DMS79 treated with DMSO at 0.1 percent for 48 hours (cell line): ENCODE measurements around the gene SUGCT.
"Not testable (repeated sequence)": the region's sequence is repeated elsewhere in the genome, so short reads cannot be mapped to it uniquely, and the experiment has no call there.

Experiments
- DNase-seq: peaks from one replicate; lab custom pipeline; 2025; lab: John Stamatoyannopoulos, UW

SUGCT gene

DNA sequence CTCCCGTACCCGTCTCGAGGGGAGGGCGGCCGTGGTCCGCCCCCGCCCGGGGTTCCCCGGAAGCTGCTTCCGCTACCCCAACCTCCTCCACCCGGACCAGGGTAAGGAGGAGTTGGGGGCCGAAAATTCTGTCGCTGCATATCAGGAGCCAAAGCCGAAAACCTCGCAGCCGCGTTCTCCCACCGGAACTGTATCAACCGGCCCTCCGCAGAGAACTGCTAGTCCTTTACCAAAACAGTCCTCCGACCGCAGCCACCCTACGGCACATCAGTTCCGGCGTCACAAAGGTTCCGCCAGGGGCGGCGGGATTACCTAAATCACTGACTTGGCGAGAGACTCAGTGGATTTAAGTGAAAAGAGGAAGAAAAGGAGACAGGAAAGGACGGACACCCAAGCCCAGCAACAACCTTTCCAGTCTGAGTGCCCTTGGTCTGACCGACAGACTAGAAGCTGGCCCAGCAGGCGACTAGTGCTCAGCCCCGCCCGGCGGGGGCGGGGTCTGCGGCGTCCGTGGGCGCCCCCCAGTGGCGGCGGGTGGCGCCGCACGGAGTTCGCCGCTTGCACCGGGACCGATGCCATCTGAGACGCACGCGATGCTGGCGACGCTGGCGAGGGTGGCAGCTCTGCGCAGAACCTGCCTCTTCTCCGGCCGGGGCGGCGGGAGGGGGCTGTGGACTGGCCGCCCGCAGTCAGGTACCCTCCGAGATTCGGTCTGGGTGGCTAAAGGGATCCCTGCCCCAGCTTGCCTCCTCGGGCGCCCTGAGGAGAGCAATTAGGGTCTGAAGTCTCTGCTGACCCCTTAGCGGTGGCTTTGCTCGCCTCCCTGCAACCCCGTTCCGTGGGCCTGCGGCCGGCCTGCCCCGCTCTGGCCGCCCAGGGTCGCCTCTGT is at the start of gene SUGCT, which contains the start of gene MPLKIP:
Gene SUGCT (plus strand): TSS at position 578 of the 889 bp plus-strand sequence.
Gene MPLKIP (minus strand): TSS at position 195 of the 889 bp plus-strand sequence. CDS start 55 bp downstream, at position 140.
- peak; percentile 91 for DNase-seq

DNA sequence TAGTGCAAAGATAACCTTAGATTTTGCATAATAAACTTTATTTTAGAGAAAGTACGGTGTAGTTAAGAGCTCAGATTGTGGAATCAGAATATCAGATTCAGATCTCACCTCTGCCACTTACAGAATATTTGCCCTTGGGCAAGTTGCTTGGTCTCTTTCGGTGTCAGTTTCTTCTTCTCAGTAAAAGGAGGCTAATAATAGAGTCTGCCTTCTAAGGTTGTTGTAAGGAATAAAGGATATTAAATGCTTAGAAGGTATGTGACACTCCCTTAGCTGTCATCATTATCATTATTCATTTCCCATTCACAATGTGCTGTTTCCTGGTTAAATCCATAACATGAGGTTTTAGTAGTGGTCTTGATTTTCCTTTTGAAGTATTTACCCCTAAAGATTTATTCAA is 42.6 kb upstream of the SUGCT start:
- DNase-seq = no peak

DNA sequence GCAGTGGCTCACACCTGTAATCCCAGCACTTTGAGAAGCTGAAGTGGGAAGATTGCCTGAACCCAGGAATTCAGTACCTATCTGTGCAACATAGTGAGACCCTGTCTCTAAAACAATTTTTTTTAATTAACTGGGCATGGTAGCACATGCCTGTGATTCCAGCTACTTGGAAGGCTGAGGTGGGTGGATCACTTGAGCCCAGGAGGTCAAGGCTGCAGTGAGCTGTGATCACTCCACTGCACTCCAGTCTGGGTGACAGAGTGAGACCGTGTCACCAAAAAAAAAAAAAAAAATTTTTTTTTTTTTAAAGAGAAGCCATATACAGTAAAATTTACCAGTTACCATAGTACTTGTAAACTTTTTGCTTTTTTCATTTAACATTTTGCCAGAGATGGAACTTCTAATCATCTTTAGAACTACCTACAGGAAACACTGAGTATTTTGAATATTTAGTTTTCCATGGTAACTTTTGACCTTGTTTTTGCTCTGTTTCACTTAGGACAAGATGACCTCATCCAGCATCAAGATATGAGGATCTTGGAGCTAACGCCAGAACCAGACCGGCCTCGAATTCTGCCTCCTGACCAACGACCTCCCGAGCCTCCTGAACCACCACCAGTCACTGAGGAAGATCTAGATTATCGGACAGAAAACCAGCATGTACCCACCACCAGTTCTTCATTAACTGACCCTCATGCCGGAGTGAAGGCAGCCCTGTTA is 41.0 kb upstream of the SUGCT start:
- no peak for DNase-seq

DNA sequence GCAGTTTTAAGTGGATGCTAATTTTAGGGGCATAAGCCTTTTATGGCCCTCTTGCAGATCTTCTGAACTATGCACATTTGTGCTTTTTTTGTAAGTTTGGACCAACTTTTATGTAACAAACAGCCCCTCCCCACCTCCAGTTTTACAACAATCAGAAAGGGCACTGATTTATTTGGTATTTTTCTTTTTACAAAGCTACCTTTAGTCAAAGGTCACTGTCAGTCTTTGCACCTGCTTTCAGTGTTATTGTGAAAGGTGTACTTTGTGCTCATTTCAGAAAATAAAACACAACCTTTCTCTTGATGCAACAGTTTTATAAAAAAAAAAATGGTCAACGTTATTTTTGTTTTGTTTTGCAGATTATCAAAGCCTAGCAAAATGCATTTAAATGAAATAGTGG is 39.6 kb upstream of the SUGCT start:
- DNase-seq = no peak

GRCh38 chr7:40095695-40096327 is 39.0 kb upstream of the SUGCT start:
- DNase-seq = no peak

DNA sequence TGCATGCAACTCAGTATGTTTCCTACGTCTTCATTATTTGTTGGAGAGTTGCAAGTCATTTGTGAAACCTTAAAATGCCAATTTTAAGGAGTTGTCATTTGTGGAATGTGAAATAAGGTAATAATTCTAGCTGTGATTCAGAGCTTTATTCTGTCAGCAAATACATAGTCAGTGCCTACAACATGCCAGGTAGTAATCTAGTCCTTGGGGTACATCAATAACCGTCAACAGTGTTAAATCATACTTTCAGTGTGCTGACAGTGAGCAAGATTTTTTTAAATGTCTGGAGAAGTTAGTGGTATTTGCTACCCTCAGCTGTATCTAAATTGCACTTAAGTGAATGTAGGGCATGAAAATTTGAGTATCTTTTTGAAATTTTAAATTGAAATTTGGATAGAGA is 37.1 kb upstream of the SUGCT start:
- DNase-seq = no peak

- DNase-seq = no peak
Measured at GRCh38 chr7:40098810-40099209, 36.0 kb upstream of the SUGCT start.

GRCh38 chr7:40099837-40100236 is 35.0 kb upstream of the SUGCT start:
- no peak for DNase-seq

GRCh38 chr7:40101201-40101600 is 33.6 kb upstream of the SUGCT start:
- DNase-seq = no peak

DNA sequence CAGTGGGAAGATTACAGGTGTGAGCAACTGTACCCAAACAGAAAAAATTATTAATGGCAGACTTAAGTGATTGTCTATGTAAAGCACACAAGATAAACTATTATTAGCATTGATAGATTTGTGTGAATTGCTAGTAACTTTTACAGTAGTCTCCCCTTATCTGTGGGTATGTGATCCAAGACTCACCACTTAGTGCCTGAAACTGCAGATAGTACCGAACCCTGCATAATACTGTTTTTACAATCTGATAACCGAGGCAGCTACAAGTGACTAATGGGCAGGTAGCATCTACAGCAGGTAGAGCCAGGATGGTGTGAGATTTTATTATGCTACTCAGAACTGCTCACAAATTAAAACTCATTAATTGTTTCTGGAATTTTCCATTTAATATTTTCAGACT is 31.9 kb upstream of the SUGCT start:
- DNase-seq = no peak

DNA sequence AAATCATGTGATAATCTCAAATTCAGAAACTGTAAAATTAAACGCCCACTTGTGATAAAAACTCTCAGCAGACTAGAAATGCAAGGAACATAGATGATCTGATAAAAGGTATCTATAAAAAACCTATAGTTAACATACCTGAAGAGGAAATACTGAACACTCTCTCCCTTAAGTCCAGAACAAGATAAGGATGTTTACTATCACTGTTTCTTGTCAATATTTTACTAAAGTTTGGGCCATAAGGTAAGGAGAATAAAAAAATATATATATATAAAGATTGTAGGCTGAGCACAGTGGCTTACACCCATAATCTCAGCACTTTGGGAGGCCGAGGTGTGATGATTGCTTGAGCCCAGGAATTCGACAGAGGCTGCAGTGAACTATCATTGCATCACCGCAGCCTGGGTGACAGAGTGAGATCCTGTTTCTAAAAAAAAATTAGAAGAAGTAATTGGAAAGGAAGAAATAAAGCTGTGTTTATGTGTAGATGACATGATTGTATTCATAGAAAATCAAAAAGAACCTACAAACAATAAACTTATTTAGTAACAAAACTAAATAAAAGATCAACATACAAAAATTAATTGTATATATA is 28.8 kb upstream of the SUGCT start:
- DNase-seq = no peak

DNA sequence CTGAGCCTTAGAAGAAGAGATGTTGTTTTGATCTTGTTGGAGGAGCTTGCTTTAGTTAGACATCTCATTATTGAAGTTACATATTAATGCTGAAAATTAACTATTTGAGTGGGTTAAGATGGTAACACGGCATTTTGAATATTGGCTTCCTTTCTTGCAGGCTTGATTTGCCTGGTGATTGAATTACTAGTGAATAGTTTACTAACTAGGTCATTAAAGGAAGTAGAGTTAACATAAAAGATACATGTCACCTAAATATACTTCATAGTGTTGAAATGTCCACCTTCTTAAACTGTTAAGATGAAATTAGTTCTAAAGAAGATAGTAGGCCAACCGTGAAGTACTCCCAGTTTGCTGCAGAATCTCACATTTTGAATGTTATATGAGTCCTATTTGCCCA is 18.9 kb upstream of the SUGCT start:
- DNase-seq = no peak

- not testable (repeated sequence) for DNase-seq
Measured at GRCh38 chr7:40117199-40117598, 17.6 kb upstream of the SUGCT start.

DNA sequence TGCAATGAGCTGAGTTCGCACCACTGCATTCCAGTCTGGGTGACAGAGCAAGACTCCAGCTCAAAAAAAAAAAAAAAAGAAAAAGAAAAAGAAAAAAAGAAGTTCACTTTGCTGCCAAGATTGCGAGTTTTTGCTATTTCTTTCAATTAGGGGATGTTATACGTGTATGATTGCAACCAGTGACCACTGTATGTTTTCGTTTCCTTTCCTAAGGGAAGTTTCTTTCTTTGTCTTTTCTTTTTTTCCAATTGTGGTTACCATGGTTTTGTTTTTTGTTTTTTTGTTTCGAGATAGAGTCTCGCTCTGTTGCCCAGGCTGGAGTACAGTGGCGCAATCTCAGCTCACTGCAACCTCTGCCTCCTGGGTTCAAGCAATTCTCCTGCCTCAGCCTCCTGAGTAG is 16.6 kb upstream of the SUGCT start:
- not testable (repeated sequence) for DNase-seq

GRCh38 chr7:40120020-40120419 is 14.8 kb upstream of the SUGCT start:
- no peak for DNase-seq

DNA sequence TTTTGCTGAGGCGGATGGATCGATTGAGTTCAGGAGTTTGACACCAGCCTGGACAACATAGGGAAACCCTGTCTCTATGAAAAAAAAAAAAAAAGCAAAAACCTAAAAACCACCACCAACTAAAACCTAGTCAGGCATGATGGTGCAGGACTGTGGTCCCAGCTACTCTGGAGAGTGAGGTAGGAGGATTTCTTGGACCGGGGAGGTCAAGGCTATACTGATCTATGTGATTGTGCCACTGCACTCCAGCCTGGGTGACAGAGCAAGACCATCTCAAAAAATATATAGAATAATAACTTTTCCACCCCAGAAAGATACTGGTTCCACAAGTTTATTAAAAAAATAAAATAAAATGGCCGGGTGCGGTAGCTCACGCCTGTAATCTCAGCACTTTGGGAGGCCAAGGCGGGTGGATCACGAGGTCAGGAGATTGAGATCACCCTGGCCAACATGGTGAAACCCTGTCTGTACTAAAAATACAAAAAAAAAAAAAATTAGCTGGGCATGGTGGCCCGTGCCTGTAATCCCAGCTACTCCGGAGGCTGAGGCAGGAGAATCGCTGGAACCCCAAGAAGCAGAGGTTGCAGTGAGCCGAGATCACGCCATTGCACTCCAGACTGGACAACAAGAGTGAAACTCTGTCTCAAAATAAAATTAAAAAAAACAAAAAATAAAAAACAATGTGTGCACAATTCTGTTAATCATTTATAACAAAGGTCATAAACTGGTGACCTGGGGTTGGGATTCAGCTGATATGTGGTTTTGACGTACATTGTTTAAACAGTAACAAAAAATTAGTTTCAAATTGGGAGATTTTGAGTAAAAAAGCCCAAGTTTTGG is 12.5 kb upstream of the SUGCT start:
- DNase-seq = not testable (repeated sequence)

DNA sequence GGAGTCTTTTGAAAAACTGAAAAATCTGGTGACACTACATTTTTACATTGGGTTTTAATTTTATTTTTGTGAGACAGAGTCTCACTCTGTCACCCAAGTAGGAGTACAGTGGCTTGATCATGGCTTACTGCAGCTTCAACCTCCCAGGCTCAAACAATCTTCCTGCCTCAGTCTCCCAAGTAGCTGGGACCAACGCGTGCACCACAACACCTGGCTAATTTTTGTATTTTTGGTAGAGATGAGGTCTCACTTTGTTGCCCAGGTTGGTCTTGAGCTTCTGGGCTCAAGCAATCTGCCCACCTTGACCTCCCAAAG is 11.9 kb upstream of the SUGCT start:
- DNase-seq = no peak

GRCh38 chr7:40133561-40134427 is 1.0 kb upstream of the SUGCT start:
- DNase-seq = peak; percentile 10

- no peak for DNase-seq
Measured at GRCh38 chr7:40135317-40135610, 459 bp downstream of the SUGCT start.

- no peak for DNase-seq
Measured at GRCh38 chr7:40137563-40137962, 2.8 kb downstream of the SUGCT start.

DNA sequence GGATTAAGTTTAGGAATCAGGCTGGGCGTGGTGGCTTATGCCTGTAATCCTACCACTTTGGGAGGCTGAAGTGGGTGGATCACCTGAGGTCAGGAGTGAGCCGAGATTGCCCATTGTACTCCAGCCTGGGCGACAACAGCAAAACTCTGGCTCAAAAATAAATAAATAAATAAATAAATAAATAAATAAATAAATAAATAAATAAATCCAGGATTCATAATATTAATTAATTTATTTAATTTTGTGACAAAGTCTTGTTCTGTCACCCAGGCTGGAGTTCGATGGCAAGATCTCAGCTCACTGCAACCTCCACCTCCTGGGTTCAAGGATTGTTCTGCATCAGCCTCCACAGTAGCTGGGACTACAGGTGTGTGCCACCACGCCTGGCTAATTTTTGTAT is 4.2 kb downstream of the SUGCT start:
- DNase-seq = no peak
